Smooth muscle cell (in vitro differentiated cells): ENCODE measurements around the gene ARL10. TPM values are rescaled to one million over a fixed set of nuclear protein-coding genes. Genes with fewer than 3 reads are reported as not detected.

Experiments used
- DNase-seq: peaks from one replicate; lab custom pipeline; 2025; ENCODE audit not compliant: unreplicated experiment; lab: John Stamatoyannopoulos, UW
- H2AFZ ChIP-seq: fragments of 200-600 bp; sonication (generic); 2 replicates; pipeline ENCODE4 v1.6.0; 2016; ENCODE audit warnings: antibody characterized with exemption, low read depth, mild to moderate bottlenecking
- H3F3A ChIP-seq: fragments of 200-600 bp; sonication (generic); 2 replicates; pipeline ENCODE4 v1.6.0; 2017; ENCODE audit warnings: antibody characterized with exemption, low read depth
- H3K27ac ChIP-seq: fragments of 200-600 bp; sonication (generic); 2 replicates; pipeline ENCODE4 v1.5.1; 2016; ENCODE audit warnings: low read depth, mild to moderate bottlenecking
- H3K27me3 ChIP-seq: fragments of 200-600 bp; sonication (generic); 2 replicates; pipeline ENCODE4 v1.6.1; 2016; ENCODE audit warnings: low read depth, mild to moderate bottlenecking
- H3K36me3 ChIP-seq: fragments of 200-600 bp; sonication (generic); 2 replicates; pipeline ENCODE4 v1.5.1; 2016; ENCODE audit warnings: low read depth
- H3K4me1 ChIP-seq: fragments of 200-600 bp; sonication (generic); 2 replicates; pipeline ENCODE4 v1.5.1; 2016; ENCODE audit warnings: low read depth
- H3K4me2 ChIP-seq: fragments of 200-600 bp; sonication (generic); 2 replicates; pipeline ENCODE4 v1.6.0; 2016; ENCODE audit warnings: mild to moderate bottlenecking
- H3K4me3 ChIP-seq: fragments of 200-600 bp; sonication (generic); 2 replicates; pipeline ENCODE4 v1.5.1; 2016; ENCODE audit warnings: mild to moderate bottlenecking
- H3K79me2 ChIP-seq: fragments of 200-600 bp; sonication (generic); 2 replicates; pipeline ENCODE4 v1.6.0; 2016; ENCODE audit warnings: low read depth, mild to moderate bottlenecking
- H3K9ac ChIP-seq: fragments of 200-600 bp; sonication (generic); 2 replicates; pipeline ENCODE4 v1.6.0; 2016; ENCODE audit warnings: low read depth
- H3K9me3 ChIP-seq: fragments of 200-600 bp; sonication (generic); replicated peaks from 2 replicates; pipeline ENCODE4 v1.5.1; 2016; ENCODE audit warnings: low read depth
- H4K20me1 ChIP-seq: fragments of 200-600 bp; sonication (generic); 2 replicates; pipeline ENCODE4 v1.6.0; 2016; ENCODE audit warnings: low read depth
- WGBS: methylation state at CpG from one replicate; pipeline ENCODE4 v1.1.7; 2016; ENCODE audit warnings: low lambda C conversion rate; 5-methylcytosine and 5-hydroxymethylcytosine counted together
- polyA plus RNA-seq: library from polyadenylated mRNA; unstranded; fragments of >200 nt; fragmentation: Nextera tagmentation; extraction: Ambion mirVana; gene quantifications from 2 replicates; pipeline ENCODE4 v1.2.1, GENCODE V29; 2016
- total RNA-seq: library from RNA; depleted of rRNA; stranded (reverse); fragments of >200 nt; gene quantifications from 2 replicates; pipeline ENCODE4 v1.2.3, GENCODE V29; 2014
- TF ChIP-seq, protein P1 (sequence below): fragments of 200-600 bp; sonication (generic); IDR thresholded peaks from 2 replicates; pipeline ENCODE4 v1.5.1; 2017; ENCODE audit warnings: borderline replicate concordance, mild to moderate bottlenecking, antibody characterized with exemption; ENCODE audit not compliant: insufficient read depth, poor library complexity, severe bottlenecking

Gene ARL10
- total and polyA plus RNA-seq, 2 experiments from 2014 or later = 5.6 to 10.7 TPM

DNA sequence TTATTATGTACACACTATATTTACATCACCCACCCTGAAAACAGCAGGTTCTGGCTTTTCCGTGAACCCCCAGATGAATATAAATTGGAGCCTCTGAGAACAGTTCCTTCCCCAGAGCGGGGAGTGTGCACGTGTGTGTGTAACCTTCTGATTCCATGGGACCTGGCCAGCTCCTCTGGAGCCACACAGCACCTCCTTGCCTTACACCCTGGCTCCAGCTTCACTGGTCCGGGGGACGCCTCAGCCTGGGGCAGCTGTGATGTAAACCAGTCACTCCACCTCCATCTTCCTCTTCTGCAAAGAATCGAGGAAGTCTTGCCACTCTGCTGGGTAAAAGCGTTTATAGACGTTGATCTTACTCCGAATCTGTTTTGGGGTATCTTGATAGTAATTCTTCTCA lies 18.7 kb downstream of the ARL10 start:
- TF ChIP-seq, protein P1, sequence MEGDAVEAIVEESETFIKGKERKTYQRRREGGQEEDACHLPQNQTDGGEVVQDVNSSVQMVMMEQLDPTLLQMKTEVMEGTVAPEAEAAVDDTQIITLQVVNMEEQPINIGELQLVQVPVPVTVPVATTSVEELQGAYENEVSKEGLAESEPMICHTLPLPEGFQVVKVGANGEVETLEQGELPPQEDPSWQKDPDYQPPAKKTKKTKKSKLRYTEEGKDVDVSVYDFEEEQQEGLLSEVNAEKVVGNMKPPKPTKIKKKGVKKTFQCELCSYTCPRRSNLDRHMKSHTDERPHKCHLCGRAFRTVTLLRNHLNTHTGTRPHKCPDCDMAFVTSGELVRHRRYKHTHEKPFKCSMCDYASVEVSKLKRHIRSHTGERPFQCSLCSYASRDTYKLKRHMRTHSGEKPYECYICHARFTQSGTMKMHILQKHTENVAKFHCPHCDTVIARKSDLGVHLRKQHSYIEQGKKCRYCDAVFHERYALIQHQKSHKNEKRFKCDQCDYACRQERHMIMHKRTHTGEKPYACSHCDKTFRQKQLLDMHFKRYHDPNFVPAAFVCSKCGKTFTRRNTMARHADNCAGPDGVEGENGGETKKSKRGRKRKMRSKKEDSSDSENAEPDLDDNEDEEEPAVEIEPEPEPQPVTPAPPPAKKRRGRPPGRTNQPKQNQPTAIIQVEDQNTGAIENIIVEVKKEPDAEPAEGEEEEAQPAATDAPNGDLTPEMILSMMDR = no peak
- Histone ChIP-seq H2AFZ (no peak overlapping the region), H3F3A (no peaks in the 10 kb centered on the region), H3K27me3 (no peaks in the 10 kb centered on the region), H3K36me3 (peaks cover 7% of the 10 kb centered on the region), H3K27ac (no peak overlapping the region), H4K20me1 (no peaks in the 10 kb centered on the region), H3K4me3 (no peak overlapping the region), H3K9me3 (no peaks in the 10 kb centered on the region), H3K79me2 (peaks cover 29% of the 10 kb centered on the region), H3K4me2 (no peak overlapping the region), H3K4me1 (peaks cover 11% of the 10 kb centered on the region), H3K9ac (no peak overlapping the region)
- no peak for DNase-seq
- 96% methylated on average over 9 of the region's 9 CpGs for WGBS

DNA sequence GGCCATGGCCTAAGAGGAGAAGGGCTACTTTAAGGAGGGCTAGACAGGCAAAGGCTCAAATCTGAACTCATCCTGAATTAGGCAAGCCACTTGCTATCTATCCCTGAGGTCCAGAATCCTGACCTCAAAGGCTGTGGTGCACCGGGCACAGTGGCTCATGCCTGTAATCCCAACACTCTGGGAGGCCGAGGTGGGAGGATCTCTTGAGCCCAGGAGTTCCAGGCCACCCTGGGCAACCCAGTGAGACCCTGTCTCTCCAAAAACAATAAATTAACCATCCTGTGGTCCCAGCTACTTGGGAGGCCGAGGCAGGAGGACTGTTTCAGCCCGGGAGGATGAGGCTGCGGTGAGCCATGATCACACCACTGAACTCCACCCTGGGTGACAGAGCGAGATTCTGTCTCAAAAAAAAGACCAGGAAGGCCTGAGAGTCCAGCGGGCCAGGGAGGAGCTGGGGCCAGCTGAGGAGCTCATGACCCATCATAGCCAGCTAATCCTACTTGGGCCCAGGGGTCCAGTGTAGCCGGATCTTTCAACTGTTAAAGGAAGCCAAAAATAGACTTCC lies 19.2 kb downstream of the ARL10 start:
- peaks cover 7% of the 10 kb centered on the region for H3K36me3 ChIP-seq
- no peak overlapping the region for H2AFZ ChIP-seq
- peaks cover 11% of the 10 kb centered on the region for H3K4me1 ChIP-seq
- WGBS = 99% methylated on average over 8 of the region's 8 CpGs
- H3K27ac ChIP-seq = no peak overlapping the region
- H3K9me3 ChIP-seq = no peaks in the 10 kb centered on the region
- H3K4me2 ChIP-seq = no peak overlapping the region
- TF ChIP-seq, protein P1 = no peak
- H3K27me3 ChIP-seq = no peaks in the 10 kb centered on the region
- H3K9ac ChIP-seq = no peak overlapping the region
- no peaks in the 10 kb centered on the region for H4K20me1 ChIP-seq
- H3K4me3 ChIP-seq = no peak overlapping the region
- no peaks in the 10 kb centered on the region for H3F3A ChIP-seq
- peaks cover 29% of the 10 kb centered on the region for H3K79me2 ChIP-seq
- DNase-seq = no peak

DNA sequence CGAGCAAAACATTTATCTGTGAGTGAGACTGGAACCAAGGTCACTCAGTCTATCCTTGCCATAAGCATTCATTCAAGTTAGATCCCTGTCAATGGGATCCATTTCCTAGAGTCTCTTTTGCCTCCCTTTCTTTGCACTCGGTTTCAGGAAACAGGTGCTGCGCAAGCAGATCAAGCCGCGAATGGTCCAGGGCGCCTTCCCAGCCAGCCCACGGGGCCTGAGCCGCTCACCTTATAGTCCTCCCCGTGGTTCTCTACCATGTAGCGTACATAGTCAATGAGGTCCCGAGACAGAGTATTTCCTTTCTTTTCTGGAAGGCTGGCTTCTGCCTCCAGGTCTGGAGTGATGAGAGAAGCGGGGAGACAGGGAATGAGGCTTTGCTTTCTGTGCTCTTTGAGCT lies 19.7 kb downstream of the ARL10 start:
- no peaks in the 10 kb centered on the region for H3F3A ChIP-seq
- WGBS = 96% methylated on average over 12 of the region's 12 CpGs

More for the DNA sequence above, 19.7 kb downstream of the ARL10 start:
- Histone ChIP-seq H3K9ac (no peak overlapping the region), H3K9me3 (no peaks in the 10 kb centered on the region), H2AFZ (no peak overlapping the region), H3K27ac (no peak overlapping the region), H3K4me2 (no peak overlapping the region), H3K27me3 (no peaks in the 10 kb centered on the region), H3K79me2 (peaks cover 29% of the 10 kb centered on the region), H3K4me1 (peaks cover 14% of the 10 kb centered on the region), H3K4me3 (no peak overlapping the region), H3K36me3 (peaks cover 7% of the 10 kb centered on the region), H4K20me1 (no peaks in the 10 kb centered on the region)
- TF ChIP-seq, protein P1 = no peak
- no peak for DNase-seq
